ENCODE data around the gene MAPKAP1.

The MAPKAP1 gene

DNA sequence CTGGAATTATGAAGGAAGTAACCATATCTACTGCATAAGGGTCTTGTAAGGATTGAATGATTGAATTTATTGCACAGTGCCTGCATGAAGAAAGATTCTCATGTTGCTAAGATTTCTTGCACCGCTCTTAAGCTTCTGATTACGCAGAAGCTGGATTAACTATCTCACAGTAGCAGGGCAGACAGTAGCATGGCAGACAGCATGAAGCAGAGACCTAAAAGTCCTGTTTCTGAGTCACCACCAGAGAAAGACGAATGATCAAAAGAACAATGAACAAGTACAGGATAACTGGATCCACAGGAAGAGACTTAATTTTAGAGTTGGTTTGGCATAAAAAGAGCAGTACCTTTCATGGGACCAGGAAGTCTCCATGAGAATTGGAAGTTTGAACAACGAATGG lies 142.4 kb downstream of the MAPKAP1 start:
- DNase-seq (ENCODE audit: low spot score): no peak

DNA sequence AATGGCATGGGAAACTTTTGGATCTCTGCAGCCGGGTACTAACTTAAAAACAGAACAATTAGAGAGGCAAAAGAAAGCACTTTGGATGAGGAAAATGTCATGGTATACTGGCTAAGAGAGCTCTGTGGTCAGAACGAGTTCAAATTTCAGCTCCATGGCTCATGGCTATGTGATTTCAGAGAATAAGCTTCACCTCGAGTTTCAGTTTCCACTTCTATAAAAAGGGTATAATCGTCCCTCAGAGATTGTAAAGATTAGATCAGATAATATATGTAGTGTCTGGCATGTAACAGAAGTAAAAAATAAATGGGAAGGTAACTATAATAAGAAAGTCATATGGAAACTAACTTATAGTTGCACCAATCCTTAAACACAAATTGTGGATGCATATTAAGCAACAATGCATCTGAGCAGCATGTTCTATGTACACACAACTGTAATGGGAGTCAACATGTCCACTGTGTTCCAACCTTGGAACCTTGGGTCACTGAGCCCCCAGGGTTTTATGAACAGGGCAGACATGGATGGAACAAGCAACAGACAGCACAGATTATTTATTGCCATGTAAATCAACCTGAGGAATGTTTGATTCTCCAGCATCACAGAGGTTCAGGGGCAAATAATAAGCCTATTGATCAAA lies 145.4 kb downstream of the MAPKAP1 start:
- DNase-seq (ENCODE audit: low spot score): no peak

DNA sequence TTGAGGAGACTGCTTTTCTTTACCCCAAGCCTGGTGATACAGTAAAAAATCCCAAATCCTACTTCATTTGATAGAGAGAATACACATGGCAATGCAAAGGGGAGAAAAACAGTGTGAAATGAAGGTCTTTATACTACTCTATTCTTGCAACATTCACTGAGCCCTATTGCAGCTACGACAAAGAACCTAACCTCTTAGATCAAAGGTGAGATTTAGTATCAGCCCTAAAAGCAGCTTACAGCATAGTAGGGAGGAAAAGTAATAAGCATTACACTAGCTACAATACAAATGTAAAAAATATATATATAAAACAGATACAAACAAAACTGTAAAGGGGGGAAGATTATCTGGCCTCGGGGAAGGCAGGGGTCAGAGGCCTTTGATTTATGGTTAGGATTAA lies 147.1 kb downstream of the MAPKAP1 start:
- no peak for DNase-seq (ENCODE audit: low spot score)

DNA sequence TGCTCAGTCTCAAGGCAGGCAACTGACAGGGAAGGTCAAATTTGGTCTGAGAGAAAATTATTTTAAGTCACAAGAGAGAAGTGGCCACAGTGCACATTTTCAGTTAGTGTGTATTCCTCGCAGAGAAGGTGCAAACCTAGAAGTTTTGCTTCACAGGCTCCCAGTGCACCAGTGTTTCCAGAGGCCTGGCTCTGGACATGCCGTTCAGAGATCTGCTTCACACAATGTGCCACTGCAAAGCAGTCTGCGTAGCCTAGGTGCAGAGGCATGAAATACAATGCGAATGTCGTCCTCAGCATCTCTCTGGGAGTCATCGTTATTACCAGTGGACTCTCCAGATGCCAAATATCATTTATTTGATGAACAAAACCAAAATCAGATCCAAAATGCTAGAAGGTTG lies 147.8 kb downstream of the MAPKAP1 start:
- DNase-seq (ENCODE audit: low spot score): no peak

DNA sequence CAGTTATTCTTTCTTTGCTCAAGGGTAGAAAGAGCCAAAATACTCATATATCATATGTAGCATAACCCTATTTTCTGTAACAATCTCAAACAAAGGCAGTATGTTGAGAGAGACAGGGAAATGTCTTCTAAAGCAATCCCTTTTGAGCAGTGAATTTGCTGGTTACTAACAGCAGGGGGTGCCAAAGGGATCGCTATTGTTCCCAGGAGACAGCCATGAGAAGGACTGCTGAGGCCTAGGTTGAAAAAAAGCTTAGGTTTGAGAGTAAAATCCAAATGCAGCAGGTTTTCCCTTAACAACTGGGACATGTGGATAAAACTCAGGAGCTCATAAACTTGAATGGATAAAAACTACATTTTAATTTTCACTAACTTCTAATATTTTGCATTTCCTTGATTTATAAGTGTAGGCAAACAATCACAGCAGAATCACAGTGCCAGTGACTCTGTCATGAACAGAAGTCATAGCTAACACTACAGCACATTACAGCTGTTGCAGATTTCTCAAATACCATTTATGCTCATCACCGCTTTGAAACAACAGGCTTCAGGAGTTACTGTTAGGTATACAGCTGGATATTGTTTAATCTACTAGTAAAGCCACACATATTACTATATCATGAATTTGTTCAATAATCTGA lies 148.4 kb downstream of the MAPKAP1 start:
- peak; percentile 80 for DNase-seq (ENCODE audit: low spot score)

DNA sequence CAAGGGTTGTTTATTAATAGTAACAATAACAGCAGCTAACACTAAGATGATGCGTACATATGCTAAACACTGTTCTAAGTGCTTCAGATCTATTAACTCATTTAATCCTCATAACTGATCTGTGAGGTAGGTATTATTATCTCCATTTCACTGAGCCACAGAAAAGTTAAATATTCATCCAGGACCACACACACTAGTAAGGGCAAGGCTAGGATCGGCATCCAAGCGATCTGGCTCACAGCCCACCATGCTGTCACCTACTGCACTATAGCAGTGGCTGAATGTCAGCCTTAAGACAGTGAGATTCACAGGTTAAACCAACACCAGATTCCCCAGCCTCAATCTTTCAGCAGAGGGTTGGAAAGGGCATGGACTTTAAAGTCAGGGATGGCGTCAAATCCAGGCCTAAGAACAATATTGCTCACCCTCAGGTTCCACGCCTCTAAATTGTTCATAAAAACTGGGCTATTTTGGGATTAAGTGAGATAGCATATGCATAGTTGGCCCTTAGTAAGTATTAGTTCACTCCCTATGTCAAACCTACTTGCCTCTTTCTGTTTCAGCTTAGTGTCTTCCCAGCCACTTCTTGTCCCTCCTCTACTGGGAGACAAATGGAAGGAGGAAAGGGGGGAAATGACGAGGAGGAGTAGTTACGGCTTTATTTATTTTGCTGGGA lies 150.8 kb downstream of the MAPKAP1 start:
- DNase-seq (ENCODE audit: low spot score): no peak

DNA sequence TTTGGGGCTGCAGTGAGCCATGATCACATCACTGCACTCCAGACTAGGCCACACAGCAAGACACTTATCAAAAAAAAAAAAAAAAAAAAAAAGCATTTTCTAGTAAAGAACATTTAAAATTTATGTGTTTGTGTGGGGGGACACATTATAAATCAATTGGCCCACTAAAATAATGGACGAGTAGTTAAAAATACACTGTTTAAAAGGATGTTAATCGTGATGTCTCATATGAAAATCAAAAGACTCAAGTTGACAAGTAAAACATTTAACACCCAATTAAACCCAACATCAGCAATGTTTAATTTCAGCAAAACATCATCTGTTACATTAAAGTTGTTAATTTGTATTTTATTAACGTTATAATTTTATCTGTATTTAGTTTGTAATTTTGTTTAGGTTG lies 152.3 kb downstream of the MAPKAP1 start:
- no peak for DNase-seq (ENCODE audit: low spot score)

DNA sequence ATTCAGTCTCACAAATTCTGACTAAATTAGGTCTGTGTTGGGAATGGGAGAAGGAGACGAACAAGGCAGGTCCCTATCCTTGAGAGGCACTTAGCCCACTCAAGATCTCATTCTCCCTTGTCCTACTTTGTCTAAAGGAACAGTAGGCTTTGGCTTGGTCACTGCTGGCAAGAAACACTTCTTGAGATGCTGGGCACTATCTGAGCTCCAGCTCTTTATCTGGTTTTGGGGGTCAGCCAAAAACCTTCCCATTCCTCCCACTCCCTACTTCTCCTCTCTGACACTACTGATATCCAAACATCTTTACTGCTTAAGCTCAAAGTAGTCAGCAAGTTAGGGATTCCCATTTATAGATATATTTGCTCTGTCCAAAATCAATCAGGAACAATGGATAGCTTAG lies 155.2 kb downstream of the MAPKAP1 start:
- no peak for DNase-seq (ENCODE audit: low spot score)

DNA sequence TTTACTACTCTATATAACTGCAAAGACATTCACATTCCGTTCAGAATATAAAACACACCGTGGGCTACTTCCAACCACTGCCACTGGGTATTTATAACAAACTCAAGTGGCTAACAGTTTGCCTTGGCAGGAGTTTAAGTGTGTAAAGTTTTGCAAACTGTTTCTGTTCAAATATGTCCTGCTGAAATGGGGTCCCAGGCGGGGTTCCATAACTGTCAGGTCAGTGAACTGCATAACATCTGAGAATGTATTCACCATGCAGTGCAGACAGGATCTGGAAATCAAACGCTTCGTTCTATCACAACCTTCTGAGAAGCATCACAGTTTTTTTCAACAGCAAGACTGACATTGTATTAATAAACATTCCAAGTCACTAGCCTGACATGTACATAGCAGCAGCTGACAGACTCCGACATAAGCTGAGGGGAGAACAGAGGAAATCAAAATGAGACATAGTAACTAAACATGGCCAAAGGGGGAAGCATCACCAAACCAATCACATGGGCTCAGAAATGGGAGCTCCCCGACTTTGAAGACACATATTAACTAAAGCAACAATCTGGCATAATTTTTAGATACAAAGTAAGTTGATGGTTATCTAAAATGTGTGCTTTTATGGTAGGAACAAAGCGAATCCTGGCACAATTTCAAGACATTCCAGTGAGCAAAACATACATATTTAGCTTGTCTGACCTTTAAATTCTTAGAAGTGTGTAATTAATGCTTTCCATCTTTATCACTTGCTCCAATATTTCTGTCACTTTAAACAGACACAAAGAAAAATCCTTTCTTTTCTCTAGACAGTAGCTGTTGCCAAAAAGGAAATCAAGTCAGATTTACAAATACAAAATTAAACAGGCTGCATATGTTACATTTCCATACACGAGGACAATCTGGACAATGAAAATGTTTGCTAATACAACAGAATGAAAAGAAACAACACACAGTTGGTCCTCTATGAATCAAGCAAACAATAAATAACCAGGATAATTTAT lies 156.8 kb downstream of the MAPKAP1 start:
- DNase-seq (ENCODE audit: low spot score): no peak

DNA sequence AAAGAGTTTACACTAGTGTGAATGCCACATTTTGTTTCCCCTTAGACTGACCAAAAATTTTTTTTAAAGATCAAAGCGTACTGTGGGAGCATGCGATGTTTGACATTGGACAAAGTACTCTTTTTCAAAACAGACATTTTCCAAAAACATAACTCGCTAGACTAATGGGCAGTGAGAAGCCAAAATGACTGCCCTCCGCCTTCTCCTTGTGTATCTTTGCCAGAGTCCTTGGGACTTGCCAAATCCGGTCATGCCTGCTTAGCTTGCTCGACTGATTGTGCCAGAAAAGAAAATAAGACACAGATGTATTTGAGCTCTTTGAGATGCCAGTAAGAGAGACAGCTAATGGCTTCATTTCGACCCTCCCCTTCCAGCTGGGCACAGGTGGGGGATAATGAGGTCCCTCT lies 157.5 kb downstream of the MAPKAP1 start:
- peak; percentile 79 for DNase-seq (ENCODE audit: low spot score)

DNA sequence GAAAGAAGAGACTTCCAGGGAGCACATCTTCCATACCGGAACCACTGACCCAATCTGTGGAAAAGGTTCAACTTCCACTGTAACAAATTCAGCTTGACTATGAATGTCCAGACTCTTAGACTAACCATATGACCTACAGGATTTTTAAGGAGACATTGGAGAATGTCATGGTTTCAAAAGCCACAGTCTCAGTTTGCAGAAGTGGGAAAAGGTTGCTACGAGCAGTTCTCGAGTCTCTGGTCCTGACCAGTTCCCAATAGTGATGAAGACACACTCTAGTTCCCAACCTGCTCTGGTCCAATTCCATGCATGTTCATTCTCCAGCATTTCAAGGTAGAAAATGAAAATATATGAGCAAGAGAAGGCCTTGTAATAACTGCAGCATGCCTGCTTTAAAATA lies 158.0 kb downstream of the MAPKAP1 start:
- no peak for DNase-seq (ENCODE audit: low spot score)

DNA sequence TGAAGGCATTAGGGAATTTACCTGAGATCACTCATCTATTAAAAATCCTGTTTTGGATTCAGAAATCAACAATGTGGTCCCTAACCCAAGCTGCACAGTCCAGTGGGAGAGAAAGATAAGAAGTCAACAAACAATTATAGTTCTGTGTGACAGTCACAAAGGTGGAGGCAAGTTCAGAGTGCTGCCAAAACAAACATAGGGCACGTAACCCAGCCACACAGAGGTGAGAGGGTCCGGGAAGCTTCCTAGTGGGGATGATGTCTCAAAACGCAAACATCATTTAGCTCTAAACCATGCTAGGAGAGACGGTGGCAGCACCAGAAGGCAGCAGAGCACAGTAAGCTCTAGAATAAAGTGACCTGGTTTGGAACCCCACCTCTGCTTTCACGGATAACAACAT lies 158.9 kb downstream of the MAPKAP1 start:
- no peak for DNase-seq (ENCODE audit: low spot score)

DNA sequence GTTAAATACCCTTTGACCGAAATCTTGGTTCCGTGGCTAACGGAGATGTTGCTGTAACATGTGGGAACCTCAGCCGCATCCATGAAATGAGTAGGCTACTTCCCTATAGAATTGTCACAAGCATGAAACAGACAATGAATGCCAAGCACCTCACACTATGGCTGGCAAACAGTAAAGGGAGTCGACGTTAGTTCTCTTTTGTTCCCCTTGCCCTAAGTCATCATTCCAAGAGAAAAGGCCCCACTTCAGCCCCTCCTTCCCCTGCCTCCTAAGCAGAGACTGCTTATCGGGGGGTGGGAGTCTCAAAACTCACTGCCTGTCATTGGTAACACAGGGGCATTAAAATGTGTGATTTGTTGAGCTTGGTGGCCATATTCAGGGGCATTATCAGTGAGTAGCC lies 159.6 kb downstream of the MAPKAP1 start:
- no peak for DNase-seq (ENCODE audit: low spot score)

DNA sequence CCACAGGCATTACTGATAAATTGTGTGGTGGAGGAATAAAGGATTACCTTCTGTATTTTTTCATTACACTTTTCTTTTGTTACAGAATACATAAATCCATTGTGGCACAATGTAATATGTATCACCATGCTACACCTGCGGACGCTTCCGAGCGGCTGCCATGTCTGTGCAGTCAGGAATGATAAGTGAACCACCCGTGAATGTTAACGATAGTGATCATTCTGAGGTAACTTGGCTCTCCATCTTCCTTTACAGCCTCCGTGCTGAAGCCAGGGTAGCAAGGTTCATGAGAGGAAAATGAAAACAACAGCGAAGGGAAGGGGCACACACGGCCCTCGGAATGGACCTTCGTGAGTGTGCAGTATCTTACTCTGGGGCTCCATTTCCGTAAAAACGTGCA lies 161.2 kb downstream of the MAPKAP1 start:
- no peak for DNase-seq (ENCODE audit: low spot score)

DNA sequence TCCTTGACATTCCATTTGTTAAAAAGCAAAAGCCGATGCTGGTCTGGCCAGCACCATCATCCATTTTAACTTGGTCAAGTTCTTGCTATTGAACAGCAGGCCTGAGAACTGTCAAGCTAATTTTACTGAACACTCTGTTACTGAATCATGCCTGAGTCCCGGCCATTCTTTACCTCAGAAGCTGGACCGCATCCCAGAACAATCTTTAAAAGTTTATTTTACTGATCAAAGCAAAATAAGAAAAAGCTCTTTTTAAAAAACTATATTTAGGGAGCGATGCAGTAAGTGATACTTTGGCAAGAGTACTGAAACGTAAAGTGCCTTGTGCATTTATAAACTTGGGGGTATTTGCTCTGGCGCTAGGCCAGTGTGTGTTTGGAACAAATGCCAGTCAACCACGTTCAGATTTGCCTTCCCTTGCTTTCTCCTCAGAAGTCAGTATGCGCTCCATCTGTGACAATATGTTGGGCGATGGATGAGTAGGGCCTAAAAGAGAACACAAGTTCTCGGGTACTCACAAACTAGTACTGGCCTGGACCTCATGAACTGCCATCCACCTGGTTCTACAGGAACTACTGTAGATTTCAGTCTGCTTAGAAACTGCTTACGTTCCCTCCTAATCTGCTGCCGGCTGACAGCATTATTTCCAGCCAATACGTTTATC lies 161.9 kb downstream of the MAPKAP1 start:
- DNase-seq (ENCODE audit: low spot score): peak; percentile 69

DNA sequence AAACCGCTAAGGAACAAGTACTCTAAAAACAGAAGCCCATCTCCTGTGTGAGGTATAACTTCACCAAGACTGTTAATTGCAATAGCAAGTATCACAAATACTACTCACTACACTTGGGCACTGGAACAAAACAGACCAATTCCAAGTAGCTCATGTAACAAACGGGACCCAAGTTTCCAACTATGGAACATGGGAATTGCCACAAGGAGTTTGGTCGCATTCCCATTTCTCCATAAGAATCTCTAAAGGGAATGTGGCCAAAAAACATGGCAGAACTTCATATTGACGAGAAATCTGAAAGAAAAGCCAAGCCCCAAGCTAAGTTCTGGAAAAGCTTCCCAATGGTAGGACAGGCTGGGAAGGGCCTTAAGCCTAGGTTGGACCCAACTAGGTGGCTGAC lies 162.5 kb downstream of the MAPKAP1 start:
- no peak for DNase-seq (ENCODE audit: low spot score)

DNA sequence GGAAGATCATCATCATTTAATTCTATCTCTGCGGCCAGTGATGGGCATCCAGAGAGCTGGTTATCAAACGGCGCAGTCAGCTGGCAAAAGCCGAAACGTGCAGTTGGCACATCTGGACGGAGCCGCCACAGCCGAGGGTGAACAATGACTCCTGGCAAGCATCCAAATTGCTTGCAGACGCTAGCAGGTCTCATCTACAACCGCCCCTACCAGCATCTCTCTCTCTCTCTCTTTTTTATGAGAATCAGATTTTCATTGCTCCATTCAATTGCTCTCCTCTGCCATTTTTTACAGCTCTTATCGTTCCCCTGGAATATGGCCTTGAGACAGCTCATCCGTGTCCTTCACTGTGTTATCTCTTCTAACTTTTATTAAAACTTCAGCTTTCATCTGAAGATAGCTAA lies 165.2 kb downstream of the MAPKAP1 start:
- no peak for DNase-seq (ENCODE audit: low spot score)

DNA sequence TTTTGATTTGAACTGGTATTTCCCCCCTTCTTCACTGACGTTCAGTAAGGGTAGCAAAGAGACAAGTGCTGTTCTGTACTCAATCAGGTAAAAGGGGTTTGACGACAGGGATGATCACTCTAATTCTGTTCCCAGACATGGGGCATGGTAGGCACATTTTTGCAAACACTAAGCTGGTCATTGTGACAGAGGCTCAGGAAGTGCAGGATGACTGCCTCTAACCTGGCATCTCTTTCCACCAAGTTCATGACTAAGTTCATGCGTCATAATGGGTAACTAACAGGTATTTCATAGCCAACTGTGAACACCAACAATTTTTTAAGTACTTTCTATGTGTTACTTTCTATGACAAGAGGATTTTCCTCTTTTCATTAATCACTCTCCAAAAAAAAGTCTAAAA lies 166.5 kb downstream of the MAPKAP1 start:
- DNase-seq (ENCODE audit: low spot score): no peak

DNA sequence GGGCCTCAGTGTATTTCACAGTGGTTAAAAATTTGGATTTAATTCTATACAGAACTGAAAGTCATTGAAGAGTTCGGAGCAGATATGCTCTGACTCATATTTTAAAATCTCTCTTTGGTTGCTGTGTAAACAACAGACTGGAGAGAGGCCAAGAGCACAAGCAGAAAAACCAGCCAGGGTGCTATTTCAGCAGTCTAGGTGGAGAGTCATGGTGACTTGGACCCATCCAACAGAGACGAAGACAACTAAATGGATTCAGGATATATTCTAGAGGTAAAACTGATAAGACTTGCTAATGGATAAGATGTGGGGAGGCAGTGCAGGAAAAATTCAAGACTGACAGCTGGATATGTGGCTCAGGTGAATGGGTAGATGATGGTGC lies 168.9 kb downstream of the MAPKAP1 start:
- DNase-seq (ENCODE audit: low spot score): peak; percentile 83

DNA sequence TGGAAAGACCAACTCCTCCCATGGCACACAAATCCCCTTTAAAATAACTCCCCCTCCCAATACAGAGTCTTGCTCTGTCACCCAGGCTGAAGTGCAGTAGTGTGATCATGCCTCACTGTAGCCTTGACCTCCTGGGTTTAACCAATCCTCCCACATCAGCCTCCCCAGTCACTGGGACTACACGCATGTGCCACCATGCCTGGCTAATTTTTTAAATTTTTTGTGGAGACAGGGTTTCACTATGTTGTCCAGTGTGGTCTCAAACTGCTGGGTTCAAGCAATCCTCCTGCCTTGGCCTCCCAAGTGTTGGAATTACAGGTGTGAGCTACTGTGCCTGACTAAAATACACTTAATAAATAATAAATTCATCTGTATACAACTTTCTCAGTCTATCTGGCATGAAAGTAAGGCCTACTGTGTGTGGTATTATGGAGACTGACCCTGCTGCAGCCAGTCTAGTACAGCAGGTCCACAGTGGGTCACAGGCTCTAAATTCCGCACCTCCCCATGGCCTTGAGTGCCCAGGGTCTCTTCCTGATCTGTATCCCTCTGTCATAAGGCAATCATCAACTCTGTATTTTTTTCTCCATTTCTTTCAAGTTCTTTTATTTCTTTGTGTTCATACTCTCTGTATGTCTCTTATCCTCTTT lies 169.4 kb downstream of the MAPKAP1 start:
- no peak for DNase-seq (ENCODE audit: low spot score)

DNA sequence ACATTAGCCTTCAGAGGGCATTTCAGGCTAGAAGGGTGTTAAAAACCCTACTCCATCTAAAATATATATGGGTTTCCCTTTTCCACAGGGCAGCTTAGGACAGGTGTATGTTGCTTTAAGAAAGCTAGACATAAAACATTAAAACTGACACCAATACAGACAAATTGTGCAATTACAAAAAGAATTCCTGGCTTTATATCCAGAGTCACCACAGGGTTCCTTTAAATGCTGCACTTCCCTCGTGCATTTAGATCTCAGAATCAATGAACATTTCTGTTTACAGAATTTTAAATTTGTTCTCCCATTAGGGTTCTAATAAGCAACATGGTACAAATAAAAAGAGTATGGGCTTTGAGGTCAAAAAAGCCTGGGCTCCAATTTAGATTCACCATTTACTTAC lies 170.2 kb downstream of the MAPKAP1 start:
- DNase-seq (ENCODE audit: low spot score): no peak
